GM18508 (cell line): Measurements from ENCODE around the gene SLC5A4.
"Not testable (repeated sequence)": the region's sequence is repeated elsewhere in the genome, so short reads cannot be mapped to it uniquely, and the experiment has no call there.

Experiments
- ATAC-seq: cut with Tn5 transposase; IDR thresholded peaks from one replicate; pipeline ENCODE4 v1.9.1; 2021; ENCODE audit warnings: moderate number of reproducible peaks; ENCODE audit not compliant: insufficient read depth, unreplicated experiment

The SLC5A4 gene

GRCh38 chr22:32202539-32203180 is 52.5 kb downstream of the SLC5A4 start:
- no peak for ATAC-seq

GRCh38 chr22:32202161-32202538 is 53.0 kb downstream of the SLC5A4 start:
- ATAC-seq, result no peak

DNA sequence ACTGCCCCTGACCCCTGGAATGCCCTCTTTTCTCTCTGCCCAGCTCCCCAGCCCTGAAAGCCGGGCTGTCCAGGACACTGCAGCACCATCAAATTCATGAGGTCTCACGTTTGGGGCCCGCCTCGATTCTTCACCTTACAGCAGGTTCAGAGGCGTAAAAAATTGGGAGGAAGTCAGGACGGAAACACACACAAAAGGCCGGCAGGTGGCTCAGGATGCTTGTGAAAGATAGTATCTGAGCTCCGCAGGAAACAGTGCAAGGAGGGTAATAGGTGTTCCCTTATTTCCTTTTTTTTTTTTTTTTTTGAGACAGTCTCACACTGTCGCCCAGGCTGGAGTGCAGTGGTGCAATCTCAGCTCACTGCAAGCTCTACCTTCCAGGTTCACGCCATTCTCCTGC is 54.4 kb downstream of the SLC5A4 start:
- no peak for ATAC-seq

DNA sequence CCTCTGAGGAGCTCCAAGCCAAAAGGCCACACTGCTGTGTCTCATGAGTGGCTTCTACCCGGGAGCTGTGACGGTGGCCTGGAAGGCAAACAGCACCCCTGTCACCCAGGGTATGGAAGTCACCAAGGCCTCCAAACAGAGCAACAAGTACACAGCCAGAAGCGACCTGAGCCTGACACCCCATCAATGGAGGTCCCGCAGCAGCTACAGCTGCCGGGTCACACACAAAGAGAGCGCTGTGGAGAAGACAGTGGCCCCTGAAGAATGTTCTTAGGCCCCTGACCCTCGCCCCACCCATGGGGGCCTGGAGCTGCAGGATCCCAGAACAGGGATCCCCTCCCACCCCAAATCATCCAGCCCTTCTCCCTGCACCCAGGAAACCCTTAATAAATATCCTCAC is 55.2 kb downstream of the SLC5A4 start:
- no peak for ATAC-seq

DNA sequence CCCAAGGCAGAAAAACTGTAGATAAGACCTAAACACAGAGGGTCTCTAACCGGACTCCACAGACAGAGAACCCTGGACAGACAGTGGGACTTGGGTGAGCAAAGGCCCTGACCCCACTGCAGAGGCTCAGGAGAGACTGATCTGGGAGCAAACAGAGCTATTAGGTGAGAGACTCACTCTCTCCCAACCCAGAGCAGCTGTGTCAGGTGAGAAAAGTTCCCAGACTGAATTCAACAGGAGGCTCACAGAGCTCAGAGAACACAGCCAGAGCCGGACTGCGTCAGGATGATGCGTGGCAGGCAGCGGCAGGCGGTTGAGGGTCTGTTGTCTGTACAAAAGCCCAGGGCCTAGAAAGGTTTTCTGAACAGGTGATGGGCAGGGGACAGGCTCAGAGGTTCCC is 55.8 kb downstream of the SLC5A4 start:
- ATAC-seq, result no peak

DNA sequence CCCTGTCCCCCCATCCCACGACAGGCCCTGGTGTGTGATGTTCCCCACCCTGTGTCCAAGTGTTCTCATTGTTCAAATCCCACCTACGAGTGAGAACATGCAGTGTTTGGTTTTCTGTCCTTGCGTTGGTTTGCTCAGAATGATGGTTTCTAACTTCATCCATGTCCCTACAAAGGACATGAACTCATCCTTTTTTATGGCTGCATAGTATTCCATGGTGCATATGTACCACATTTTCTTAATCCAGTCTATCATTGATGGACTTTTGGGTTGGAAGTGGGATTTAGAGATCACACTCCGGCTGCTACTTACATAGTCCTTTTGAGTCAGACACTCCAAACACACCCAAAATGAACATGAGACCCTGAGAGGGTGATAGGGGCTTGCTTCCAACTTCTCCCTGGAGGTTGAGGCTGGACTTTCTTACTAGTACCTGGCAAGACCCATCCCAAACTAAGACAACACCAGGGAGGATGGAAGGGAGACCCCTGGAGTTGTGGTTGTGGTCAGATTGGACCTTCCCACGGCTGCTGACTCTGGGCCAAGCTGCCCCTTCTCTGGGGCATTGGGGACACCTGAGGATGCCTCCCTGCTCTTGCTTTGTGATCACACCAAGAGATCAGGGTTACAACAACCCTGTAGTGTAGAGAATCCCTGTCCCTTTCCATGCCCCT is 57.5 kb downstream of the SLC5A4 start:
- ATAC-seq, result not testable (repeated sequence)

DNA sequence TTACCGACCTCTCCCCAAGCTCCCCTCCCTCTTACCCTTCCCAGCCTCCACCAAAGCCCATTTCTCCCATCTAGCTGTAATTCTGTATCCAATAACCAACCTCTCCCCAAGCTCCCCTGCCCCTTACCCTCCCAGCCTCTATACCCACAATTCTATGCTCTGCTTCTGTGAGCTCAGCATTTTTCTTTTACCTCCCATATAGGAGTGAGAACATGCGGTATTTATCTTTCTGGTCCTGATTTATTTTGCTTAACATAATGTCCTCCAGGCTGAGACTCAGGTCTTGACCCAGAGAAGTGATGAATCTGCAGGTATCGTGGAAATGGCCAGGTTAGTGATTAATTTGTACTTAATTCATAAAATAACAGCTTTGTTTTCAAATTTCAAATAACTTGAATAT is 59.2 kb downstream of the SLC5A4 start:
- not testable (repeated sequence) for ATAC-seq

DNA sequence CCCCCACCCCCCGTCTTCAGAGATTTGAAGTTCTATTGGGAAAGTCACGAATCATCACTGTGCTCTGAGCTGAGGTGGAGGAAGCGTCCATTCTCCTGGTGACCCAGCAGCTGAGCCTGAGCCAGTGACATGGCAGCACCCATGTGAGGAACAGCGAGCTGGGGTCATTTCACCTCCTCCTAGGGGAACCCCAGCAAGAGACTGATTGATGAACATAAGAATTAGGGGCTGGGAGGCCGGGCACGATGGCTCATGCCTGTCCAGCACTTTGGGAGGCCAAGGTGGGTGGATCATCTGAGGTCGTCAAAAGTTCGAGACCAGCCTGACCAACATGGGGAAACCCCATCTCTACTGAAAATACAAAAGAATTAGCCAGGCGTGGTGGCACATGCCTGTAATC is 61.8 kb downstream of the SLC5A4 start:
- not testable (repeated sequence) for ATAC-seq

DNA sequence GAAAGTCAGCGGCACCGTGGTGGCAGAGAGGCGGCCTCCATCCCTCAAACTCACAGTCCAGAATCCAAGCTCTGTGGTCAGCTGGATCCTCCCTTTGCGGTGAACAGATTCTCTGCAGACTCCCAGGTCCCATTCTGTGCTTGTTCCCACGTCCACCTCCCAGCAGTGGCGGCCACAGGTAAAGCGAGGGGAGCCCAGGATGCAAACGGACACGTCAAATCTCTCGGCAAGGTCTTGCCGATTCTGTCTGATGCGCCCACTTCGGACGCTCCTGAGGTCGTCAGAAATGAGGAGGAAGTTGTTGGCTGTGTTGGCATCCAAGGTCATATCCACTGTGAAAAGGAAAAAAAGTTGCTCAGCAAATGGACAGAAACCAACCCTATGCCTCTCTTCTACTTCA is 64.1 kb downstream of the SLC5A4 start:
- ATAC-seq, result not testable (repeated sequence)

DNA sequence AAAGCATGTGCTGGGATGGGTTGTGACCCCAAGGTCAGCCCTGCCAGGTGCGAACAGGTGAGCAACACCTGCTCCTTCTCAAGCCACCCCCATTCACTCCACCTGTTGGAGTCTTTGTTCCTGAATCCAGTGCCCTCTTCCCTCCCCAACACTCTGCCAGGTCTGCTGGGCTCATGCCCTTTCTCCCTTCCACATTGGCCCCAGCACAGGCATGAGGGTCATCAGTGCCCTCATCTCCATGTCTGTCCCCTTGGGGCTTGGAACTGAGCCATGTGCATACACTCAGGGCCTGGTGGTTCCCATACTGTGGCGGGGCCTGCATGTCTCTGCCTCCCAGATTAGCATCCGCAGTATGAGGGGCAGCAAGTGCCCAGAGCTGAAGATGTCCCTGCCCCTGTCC is 69.3 kb downstream of the SLC5A4 start:
- no peak for ATAC-seq

DNA sequence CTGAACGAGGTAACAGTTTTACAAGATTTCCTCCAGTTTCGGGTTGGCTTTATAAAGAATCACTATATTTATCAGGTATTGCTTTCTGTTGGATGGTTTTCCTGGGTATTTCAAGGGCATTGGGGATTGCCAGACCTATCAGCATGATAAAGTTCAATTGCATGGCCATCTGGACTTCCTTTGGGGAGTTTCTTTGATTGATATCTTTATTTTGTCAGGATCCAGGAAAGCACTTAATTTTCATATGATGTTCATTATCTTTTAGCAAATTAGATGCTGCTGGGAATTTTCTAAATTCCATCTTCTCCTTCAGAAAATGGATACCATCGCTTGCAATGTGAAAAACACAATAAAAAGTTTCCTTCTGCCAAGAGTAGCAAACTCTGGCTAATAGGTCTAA is 71.5 kb downstream of the SLC5A4 start:
- no peak for ATAC-seq

DNA sequence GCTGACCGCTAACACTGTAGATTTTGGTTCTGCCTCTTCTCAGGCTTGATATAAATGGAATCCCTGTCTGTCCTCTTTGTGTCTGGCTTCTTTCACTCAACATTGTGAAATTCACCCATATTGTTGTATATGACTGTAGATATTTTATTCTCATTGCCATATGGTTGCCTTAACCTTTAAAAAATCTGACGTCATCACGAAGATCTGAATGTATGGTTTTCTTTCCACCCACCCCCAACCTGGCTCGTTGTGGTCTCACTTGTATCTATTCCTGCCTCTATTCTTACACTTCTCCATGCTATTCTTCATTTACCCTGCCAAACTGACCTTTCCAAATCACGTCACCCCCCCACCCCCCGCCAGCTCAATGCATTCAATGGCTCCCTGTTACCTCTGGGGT is 74.1 kb downstream of the SLC5A4 start:
- no peak for ATAC-seq

DNA sequence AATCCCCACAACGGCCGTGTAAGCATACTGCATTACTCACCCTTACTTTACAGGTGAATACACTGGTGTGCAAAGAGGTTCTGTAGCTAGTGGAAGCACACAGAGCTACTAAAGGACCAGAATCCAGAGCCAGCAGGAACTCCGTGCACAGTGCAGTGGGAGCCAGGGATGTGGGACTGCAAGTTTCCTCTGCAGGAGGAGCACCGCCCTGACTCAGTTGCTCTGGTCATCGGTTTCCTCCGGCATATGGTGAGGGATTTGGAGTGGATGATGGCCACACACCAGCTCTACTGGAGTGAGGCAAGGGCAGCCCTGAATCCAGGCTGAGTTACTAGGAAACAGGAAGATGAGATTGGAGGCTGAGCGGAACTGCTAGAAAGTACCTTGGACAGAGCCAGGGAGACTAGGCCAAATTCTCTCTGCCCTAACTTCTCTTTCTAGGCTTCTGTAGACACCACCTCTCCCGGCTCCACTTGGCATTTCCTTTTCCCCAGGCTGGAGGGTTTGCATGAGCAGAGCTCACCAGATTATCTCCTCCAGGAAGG is 77.9 kb downstream of the SLC5A4 start:
- ATAC-seq, result no peak

- no peak for ATAC-seq
Measured at GRCh38 chr22:32175683-32176644, 79.2 kb downstream of the SLC5A4 start.

DNA sequence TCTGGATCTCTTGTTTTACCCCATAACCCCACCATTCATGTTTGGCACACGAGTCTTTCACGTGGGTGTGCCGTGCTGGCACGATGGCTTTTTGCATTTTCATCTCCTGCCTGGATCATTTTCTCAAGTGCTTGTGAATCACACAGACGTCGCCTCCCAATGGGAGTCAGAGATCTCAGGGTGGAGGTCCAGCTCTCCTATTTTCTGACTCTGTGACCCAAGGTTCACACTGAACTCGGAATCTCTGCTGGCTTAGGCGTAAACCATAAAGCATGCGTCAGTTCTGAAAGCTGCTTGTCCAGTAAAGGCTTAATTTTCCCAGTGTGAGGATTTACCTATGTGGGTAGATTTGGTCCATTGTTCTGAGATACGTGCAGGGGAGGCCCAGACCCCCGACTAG is 80.0 kb downstream of the SLC5A4 start:
- no peak for ATAC-seq
